ENCODE results near the gene FCN1. TPM values are rescaled to one million over a fixed set of nuclear protein-coding genes. Genes with fewer than 3 reads are reported as not detected.

Gene FCN1
- polyA plus RNA-seq, 3 donors = 2.5 to 3.7 (median 3.4) TPM

GRCh38 chr9:134940236-134941208 is 22.8 kb upstream of the FCN1 start:
- no peak for DNase-seq (ENCODE audit: extremely low read depth in 1 of 11, low read depth in 9 of 11, low spot score in 4 of 11)

GRCh38 chr9:134939836-134940235 is 22.1 kb upstream of the FCN1 start:
- no peak for DNase-seq (ENCODE audit: extremely low read depth in 1 of 11, low read depth in 9 of 11, low spot score in 4 of 11)

- DNase-seq (ENCODE audit: extremely low read depth in 1 of 11, low read depth in 9 of 11, low spot score in 4 of 11) = no peak
Measured at GRCh38 chr9:134939080-134939733, 21.5 kb upstream of the FCN1 start.

GRCh38 chr9:134938346-134939079 is 20.8 kb upstream of the FCN1 start:
- DNase-seq (ENCODE audit: extremely low read depth in 1 of 11, low read depth in 9 of 11, low spot score in 4 of 11) = no peak

GRCh38 chr9:134937566-134938345 is 20.0 kb upstream of the FCN1 start:
- no peak for DNase-seq (ENCODE audit: extremely low read depth in 1 of 11, low read depth in 9 of 11, low spot score in 4 of 11)

GRCh38 chr9:134937164-134937555 is 19.4 kb upstream of the FCN1 start:
- no peak for DNase-seq (ENCODE audit: extremely low read depth in 1 of 11, low read depth in 9 of 11, low spot score in 4 of 11)

- no peak for DNase-seq (ENCODE audit: extremely low read depth in 1 of 11, low read depth in 9 of 11, low spot score in 4 of 11)
Measured at GRCh38 chr9:134936346-134937163, 18.8 kb upstream of the FCN1 start.

- DNase-seq (ENCODE audit: extremely low read depth in 1 of 11, low read depth in 9 of 11, low spot score in 4 of 11) = no peak
Measured at GRCh38 chr9:134935701-134936345, 18.1 kb upstream of the FCN1 start.

GRCh38 chr9:134935056-134935640 is 17.4 kb upstream of the FCN1 start:
- DNase-seq (ENCODE audit: extremely low read depth in 1 of 11, low read depth in 9 of 11, low spot score in 4 of 11) = no peak

GRCh38 chr9:134933076-134933659 is 15.5 kb upstream of the FCN1 start:
- DNase-seq (ENCODE audit: extremely low read depth in 1 of 11, low read depth in 9 of 11, low spot score in 4 of 11) = no peak

- DNase-seq (ENCODE audit: extremely low read depth in 1 of 11, low read depth in 9 of 11, low spot score in 4 of 11) = no peak
Measured at GRCh38 chr9:134932606-134933005, 14.9 kb upstream of the FCN1 start.

- no peak for DNase-seq (ENCODE audit: extremely low read depth in 1 of 11, low read depth in 9 of 11, low spot score in 4 of 11)
Measured at GRCh38 chr9:134932171-134932570, 14.5 kb upstream of the FCN1 start.

GRCh38 chr9:134930398-134930797 is 12.7 kb upstream of the FCN1 start:
- no peak for DNase-seq (ENCODE audit: extremely low read depth in 1 of 11, low read depth in 9 of 11, low spot score in 4 of 11)

- no peak for DNase-seq (ENCODE audit: extremely low read depth in 1 of 11, low read depth in 9 of 11, low spot score in 4 of 11)
Measured at GRCh38 chr9:134929193-134930158, 11.8 kb upstream of the FCN1 start.

GRCh38 chr9:134928436-134929192 is 10.9 kb upstream of the FCN1 start:
- DNase-seq (ENCODE audit: extremely low read depth in 1 of 11, low read depth in 9 of 11, low spot score in 4 of 11) = no peak

All from renal cortex interstitium (tissue), 11 donors.